Left renal pelvis (tissue), 4 donors: Measurements from ENCODE around the gene GNAQ. TPM values are rescaled to one million over a fixed set of nuclear protein-coding genes. Genes with fewer than 3 reads are reported as not detected.
A peak's percentile ranks its signal among the peaks of the same experiment; 100 is the strongest.

Source experiments
- DNase-seq, 4 donors: peaks; one replicate each; pipeline ENCODE4 v3.0.0-alpha.2; 2013; ENCODE audit warnings: low read depth in 4 of 4, low spot score in 3 of 4
- polyA plus RNA-seq, 4 donors: library from polyadenylated mRNA; unstranded; fragments of 120-200 nt; gene quantifications; one replicate each; pipeline ENCODE4 v1.2.1, GENCODE V29; 2013; ENCODE audit not compliant: insufficient read length in 4 of 4

Gene GNAQ
- polyA plus RNA-seq, 4 donors, result 60.6 to 75.1 (median 62.3) TPM

DNA sequence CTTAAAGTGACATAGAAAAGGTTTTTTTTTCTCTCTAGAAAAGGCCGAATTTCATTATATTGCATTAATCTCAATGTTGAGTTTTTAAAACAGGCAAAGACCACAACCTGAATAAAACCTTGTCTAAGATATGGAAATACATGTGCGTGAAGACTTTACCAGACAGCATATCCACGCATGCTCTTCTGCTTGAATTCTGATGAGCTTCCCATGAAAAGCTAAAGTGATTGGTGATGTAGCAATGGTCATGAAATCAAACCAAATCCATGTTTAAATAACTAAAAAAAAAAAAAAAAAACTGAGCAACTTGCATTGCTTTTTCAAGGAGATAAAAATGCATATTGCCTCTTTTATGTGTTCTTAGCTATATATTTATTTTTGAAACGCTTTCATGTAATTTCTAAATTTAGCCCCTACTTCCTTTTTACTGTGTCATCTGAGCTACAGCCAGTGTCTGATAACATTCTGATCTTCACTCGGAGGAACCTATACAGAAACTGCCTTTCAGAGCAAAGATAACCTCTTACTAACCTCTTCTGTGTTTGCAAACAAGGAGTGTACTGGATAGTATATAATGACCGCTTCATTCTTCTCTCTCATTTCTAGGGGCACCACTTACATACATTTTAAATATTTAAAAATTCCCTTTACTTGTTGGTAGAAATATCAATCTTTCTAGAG is 204.4 kb downstream of the GNAQ start:
- no peak for DNase-seq

DNA sequence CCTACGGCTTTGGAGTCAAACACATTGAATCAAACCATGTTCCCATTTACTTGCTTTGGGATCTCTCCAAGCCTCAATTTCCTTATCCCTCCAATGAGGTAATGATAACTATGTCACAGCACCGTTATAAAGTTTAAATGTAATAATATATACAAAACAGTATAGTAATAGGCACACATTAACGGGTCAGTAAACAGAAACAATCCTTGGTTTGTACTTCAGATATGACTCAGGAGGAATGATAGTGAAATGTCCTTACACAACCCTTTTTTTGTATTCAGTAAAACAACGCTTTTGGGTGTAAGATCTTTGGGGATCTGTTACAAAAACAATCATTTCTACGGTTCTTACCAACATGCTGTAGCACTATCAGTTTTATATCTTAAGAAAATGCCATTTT is 205.0 kb downstream of the GNAQ start:
- DNase-seq, result no peak

DNA sequence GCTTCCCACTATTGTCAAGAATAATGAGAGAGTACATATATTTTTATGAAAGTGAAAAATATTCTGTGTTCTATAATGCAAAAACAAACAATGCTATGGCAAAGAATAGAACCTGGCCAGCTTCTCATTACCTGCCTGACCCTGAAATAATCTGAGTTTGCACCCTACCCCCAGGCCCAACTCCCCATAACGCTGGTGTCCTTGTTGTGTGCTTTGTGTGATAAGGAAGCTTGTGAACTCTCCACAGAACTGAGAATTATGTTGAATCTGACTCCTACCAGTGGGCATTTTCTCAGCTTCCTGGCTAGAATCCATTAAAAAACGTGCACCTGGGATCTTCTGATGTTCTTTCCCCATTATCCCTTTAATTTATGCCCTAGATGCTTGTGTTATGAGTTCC is 205.5 kb downstream of the GNAQ start:
- no peak for DNase-seq

DNA sequence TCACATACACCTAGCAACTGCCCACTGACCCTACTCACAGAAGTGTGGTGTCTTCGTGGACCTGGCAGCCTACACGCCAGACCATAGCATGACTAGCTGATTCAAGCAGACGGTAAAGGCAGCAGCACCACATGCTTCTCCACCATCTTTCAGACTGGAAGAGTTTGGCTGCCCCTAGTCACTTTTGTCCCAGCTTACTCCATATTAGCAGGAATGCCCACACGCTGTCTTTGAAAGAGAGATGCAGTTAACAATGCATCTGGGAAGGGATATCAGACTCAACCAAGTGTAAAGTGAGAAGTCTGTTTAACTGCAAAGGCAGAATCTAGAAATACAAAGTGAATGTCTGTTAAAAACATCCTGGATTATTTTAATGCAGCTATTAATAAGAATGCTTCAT is 206.2 kb downstream of the GNAQ start:
- DNase-seq, result no peak

GRCh38 chr9:77820293-77820954 is 211.2 kb downstream of the GNAQ start:
- DNase-seq, result no peak

DNA sequence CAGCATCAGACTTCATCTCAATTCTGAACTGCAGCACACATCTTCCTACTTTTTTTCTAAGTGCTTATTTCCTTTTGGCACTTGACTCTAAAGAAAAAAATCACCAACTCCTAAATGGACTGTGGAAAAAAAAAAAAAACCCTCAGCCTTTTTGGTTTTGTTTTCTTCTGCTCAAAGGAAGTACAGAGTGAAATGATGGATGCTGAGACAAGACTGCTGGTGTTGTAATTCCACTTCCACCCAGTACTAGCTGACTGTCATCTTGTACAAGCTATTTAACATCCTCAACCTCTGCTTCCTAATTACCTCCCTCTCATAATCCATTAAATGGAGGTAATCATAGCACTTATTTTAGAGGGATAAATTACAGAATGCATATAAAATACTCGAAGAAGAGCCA is 212.0 kb downstream of the GNAQ start:
- peak in 1 of 4 donors; percentile 22 for DNase-seq

DNA sequence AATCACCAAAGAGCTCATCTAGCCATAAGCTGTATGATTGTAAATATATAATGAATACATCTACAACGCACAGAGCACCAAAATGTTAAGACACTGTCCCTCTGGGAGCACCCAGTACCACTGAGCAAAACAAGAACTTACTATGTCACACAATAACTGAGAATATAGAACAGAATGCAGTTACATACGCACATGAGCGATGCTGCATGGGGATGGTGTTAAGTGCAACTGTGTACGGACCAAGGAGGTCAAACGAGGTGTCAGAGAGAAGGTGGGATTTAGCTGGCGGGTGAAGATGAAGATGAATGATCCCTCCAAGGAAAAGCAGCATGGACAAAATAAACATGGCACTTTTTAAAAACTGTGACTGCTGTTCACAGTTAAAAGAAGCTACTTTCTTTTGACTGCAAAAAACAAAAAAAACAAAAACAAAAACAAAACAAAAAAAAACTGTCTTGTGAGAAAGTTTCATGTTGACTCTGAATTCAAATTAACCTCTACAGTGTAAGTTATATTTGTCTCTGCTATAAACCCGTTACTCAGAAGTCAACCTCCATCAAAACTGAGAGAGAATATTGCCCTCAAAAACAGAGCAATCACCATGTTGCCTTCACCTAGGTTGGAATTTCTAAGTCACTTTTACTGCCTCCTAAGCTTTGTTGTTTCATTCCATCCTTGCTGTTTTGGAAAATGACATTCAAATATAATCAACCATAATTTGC is 213.9 kb downstream of the GNAQ start:
- no peak for DNase-seq

DNA sequence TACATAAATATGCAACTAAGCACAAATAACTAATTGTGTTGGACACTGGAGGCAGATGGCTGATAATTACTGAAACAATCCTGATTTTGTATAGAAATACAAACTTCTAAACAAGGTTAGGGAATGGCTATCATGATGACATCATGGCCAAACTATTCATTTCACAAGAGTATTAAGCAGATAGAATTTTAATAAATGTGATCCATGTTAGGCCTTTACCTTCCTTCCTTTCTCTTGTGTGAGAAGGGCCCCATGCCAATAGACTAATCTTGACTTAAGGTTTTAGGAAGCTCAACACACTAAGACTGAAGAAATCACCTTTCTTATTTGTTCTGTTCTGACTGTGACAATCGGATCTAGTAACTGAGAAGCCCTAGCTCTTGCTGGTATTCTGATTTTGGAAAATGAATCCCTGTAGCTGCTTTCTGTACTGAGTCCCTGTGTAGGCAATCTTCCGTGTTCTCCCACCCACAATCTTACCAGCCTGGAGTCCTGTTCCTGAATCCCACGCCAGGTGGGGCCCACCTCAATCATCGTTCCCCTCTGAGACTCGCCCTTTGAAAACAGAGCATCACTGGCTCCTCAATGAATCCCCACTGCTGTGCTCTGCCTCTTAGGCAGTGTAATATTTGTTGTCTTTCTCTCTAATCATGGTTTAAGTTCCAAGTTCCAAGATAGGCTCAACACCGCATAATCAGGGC is 214.8 kb downstream of the GNAQ start:
- no peak for DNase-seq

DNA sequence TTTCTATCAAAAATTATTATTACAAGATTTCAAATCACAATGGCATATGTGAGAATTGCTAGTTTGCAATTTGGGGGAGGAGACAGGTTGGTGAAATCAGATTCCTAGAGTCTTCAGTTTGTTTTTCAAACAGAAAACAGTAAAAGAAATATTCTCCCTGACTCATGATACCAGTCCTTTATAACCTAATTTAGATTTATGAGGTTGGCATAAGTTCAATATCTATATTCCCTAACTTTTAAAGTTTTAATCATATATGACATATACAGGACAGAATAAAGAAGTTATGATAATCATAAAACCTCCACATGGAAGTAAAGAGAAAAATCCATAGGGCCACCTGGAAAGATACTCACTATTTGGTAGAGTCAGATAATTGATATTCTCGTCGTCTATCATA is 216.4 kb downstream of the GNAQ start:
- DNase-seq, result no peak

- no peak for DNase-seq
These were observed 219.8 kb downstream of the GNAQ start for GRCh38 chr9:77811832-77812231.

- DNase-seq, result no peak
These were observed 220.9 kb downstream of the GNAQ start for GRCh38 chr9:77810637-77811119.

DNA sequence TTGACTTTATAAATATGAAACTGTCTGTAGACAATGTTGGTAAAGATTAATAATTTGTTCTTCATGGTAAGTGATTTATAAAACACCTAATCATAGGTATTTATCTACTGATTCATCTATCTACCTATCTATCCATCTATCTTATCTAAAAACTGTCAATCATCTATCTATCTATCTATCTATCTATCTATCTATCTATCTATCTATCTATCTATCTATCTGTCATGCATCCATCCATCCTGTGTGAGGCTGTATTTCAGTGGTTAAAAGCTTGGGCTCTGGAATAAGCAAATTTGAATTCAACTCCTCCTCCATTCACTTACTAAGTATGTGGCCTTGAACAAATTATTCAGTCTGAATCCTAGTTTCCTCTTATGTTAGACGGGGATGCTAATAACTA is 221.6 kb downstream of the GNAQ start:
- no peak for DNase-seq

DNA sequence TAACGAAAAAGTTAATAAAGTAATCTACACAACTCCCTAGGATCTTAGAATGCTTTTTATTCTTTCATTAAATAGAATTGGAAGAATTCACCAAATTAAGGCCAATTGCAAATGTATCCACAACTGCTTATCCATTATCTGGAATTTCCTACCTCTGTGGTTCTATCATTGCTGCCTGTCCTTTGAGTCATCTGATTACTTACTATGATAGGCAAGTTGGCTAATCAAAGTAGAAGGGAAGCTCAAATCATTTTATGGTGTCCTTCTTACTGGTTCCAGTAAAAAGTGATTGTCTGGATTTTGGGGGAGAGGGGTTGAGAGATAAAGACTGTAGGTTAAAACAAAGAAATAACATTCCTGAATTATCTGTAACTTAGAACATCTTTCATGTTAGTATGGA is 222.1 kb downstream of the GNAQ start:
- no peak for DNase-seq

DNA sequence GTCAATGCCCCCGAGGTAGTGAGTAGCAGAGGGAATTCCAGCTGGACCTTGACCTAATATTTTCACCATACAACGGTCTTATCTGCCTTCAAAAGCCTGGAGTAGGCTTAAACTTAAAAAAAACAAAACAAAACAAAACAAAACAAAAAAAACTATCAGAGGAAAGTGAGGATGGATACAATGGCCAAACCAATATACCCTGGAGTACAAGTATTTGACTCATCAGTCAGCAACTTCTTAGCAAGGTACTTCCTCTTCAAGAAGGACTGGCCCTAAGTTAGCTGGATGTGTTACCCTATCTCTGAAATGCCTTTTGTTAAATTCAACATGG is 222.9 kb downstream of the GNAQ start:
- no peak for DNase-seq

DNA sequence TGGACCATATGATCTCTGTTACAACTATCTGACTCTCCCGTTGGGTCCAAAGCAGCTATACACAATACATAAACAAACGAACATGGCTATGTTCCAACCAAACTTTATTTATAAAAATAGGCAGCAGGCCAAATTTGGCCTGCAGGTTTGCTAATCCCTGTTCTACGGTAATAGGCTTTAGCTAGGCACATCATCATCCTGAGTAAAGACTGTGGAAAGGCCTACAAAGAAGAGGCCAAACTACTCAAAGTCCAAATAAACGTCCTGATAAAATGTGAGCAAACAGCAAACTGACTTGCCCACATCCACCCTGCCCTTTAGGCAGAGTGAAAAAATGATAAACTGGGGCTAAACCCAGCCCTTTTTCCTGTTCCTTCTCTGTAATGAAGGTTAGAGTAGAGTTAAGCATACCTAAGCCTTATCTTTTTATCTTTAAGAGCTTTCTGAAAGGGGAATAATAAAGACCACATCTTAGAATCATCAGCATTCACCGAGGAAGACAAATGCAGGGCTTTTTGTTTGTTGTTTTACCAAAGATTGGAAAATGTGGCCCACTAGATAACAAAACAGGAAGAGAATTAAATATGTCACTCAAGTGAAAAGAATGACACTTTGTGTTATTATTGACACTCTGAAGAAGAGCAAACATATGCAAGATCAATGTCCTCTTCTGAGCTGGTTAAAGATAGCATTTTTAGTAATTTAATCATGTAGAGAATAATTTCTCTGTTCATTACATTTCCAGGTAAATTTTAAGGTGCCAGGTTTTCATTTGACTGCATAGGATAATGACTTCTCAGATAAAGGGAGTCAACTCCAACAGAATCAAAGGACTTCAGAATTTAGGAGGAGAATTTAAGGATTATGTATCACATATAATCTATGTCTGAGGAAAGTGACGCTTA is 223.5 kb downstream of the GNAQ start:
- no peak for DNase-seq

- DNase-seq, result no peak
These were observed 224.3 kb downstream of the GNAQ start for GRCh38 chr9:77807281-77807683.

- no peak for DNase-seq
These were observed 224.9 kb downstream of the GNAQ start for GRCh38 chr9:77806741-77807140.

GRCh38 chr9:77805810-77806209 is 225.8 kb downstream of the GNAQ start:
- no peak for DNase-seq

GRCh38 chr9:77803423-77803822 is 228.2 kb downstream of the GNAQ start:
- DNase-seq, result no peak
